HepG2 (cell line): ENCODE results near the gene NCBP3. TPM values are rescaled to one million over a fixed set of nuclear protein-coding genes. Genes with fewer than 3 reads are reported as not detected.

Experiments used
- ARNT2 ChIP-seq: sonication (generic); formaldehyde crosslinking; IDR thresholded peaks from 2 replicates; pipeline ENCODE4 v1.8.0; 2022; ENCODE audit warnings: mild to moderate bottlenecking, low read depth, missing genetic modification reagents, moderate library complexity
- ARNTL ChIP-seq: sonication (generic); formaldehyde crosslinking; IDR thresholded peaks from 2 replicates; pipeline ENCODE4 v1.4.0; 2020; ENCODE audit warnings: mild to moderate bottlenecking, missing genetic modification reagents
- DNMT1 ChIP-seq: sonication (generic); formaldehyde crosslinking; IDR thresholded peaks from 2 replicates; pipeline ENCODE4 v1.5.1; 2020; ENCODE audit warnings: mild to moderate bottlenecking, missing genetic modification reagents
- FLYWCH1 ChIP-seq: sonication (generic); formaldehyde crosslinking; IDR thresholded peaks from 2 replicates; pipeline ENCODE4 v1.8.1; 2023; ENCODE audit warnings: mild to moderate bottlenecking, missing genetic modification reagents
- HCFC1 ChIP-seq: fragments of 150-350 bp; IDR thresholded peaks from 2 replicates; pipeline ENCODE4 v1.6.1; 2014; ENCODE audit warnings: low read depth, low read length
- IRF2 ChIP-seq: IDR thresholded peaks from 2 replicates; pipeline ENCODE4 v1.6.1; 2018; ENCODE audit warnings: missing genetic modification reagents, missing compliant biosample characterization
- IRX3 ChIP-seq: sonication (generic); formaldehyde crosslinking; IDR thresholded peaks from 2 replicates; pipeline ENCODE4 v1.8.1; 2023; ENCODE audit warnings: mild to moderate bottlenecking, low read depth, missing genetic modification reagents, borderline replicate concordance
- RCOR2 ChIP-seq: IDR thresholded peaks from 2 replicates; pipeline ENCODE4 v1.6.1; 2016; ENCODE audit warnings: missing biosample characterization, missing genetic modification reagents
- SMYD3 ChIP-seq: sonication (generic); formaldehyde crosslinking; IDR thresholded peaks from 2 replicates; pipeline ENCODE4 v1.8.1; 2023; ENCODE audit warnings: mild to moderate bottlenecking, missing genetic modification reagents
- TBX3 ChIP-seq: fragments of 450-650 bp; IDR thresholded peaks from 2 replicates; pipeline ENCODE4 v1.6.1; 2017; ENCODE audit warnings: antibody characterized with exemption, mild to moderate bottlenecking, inconsistent platforms, borderline replicate concordance
- YY1 ChIP-seq: IDR thresholded peaks from 2 replicates; pipeline ENCODE4 v1.6.1; 2011; ENCODE audit warnings: low read length, low read depth, moderate library complexity, mild to moderate bottlenecking; ENCODE audit not compliant: insufficient read depth, insufficient replicate concordance
- ZNF10 ChIP-seq: sonication (generic); formaldehyde crosslinking; IDR thresholded peaks from 2 replicates; pipeline ENCODE4 v1.4.0; 2020; ENCODE audit warnings: mild to moderate bottlenecking, low read depth, missing genetic modification reagents, borderline replicate concordance
- ZNF253 ChIP-seq: sonication (generic); formaldehyde crosslinking; IDR thresholded peaks from 2 replicates; pipeline ENCODE4 v1.8.0; 2022; ENCODE audit warnings: mild to moderate bottlenecking, missing genetic modification reagents, borderline replicate concordance
- ZNF382 ChIP-seq: sonication (generic); formaldehyde crosslinking; IDR thresholded peaks from 2 replicates; pipeline ENCODE4 v1.5.0; 2020; ENCODE audit warnings: missing genetic modification reagents, mild to moderate bottlenecking, borderline replicate concordance
- polyA plus RNA-seq, 8 experiments: library from polyadenylated mRNA; depleted of rRNA in 3 of 8; stranded (reverse) in 7 of 8; unstranded in 1 of 8; fragments of >200 nt; fragmentation: Illumina TruSeq in 4 of 8; extraction: Trizol in 4 of 8; gene quantifications; 2 replicates each; pipeline versions ENCODE4 v1.2.1 to v1.2.3, GENCODE V29; 2011 to 2016; ENCODE audit warnings: low read depth in 4 of 8, missing spikeins in 1 of 8, mixed read lengths in 1 of 8; ENCODE audit not compliant: insufficient read depth in 1 of 8
- total RNA-seq, 5 experiments: library from RNA; depleted of rRNA; stranded (reverse); fragments of >200 nt; fragmentation: Illumina TruSeq; extraction: Trizol; gene quantifications; 2 replicates each; pipeline ENCODE4 v1.2.3, GENCODE V29; 2016; ENCODE audit warnings: low read depth in 1 of 5
- TF ChIP-seq, protein P1 (sequence below): sonication (generic); formaldehyde crosslinking; IDR thresholded peaks from 2 replicates; pipeline ENCODE4 v1.4.0; 2020; ENCODE audit warnings: missing genetic modification reagents
- TF ChIP-seq, protein P2 (sequence below): sonication (generic); formaldehyde crosslinking; IDR thresholded peaks from 2 replicates; pipeline ENCODE4 v1.4.0; 2020; ENCODE audit warnings: mild to moderate bottlenecking, missing genetic modification reagents, borderline replicate concordance
- TF ChIP-seq, protein P3 (sequence below): sonication (generic); formaldehyde crosslinking; IDR thresholded peaks from 2 replicates; pipeline ENCODE4 v1.4.0; 2020; ENCODE audit warnings: missing genetic modification reagents, borderline replicate concordance
- TF ChIP-seq, protein P4 (sequence below): sonication (generic); formaldehyde crosslinking; IDR thresholded peaks from 2 replicates; pipeline ENCODE4 v1.8.1; 2022; ENCODE audit warnings: mild to moderate bottlenecking, missing genetic modification reagents
- TF ChIP-seq, protein P5 (sequence below): IDR thresholded peaks from 2 replicates; pipeline ENCODE4 v1.6.1; 2016; ENCODE audit warnings: missing genetic modification reagents, missing compliant biosample characterization

Gene NCBP3
- total and polyA plus RNA-seq, 2 of the 13 experiments (the other 11 are each of a cell fraction or from before 2014, with no cell fraction given): 19.5 to 24.8 TPM

DNA sequence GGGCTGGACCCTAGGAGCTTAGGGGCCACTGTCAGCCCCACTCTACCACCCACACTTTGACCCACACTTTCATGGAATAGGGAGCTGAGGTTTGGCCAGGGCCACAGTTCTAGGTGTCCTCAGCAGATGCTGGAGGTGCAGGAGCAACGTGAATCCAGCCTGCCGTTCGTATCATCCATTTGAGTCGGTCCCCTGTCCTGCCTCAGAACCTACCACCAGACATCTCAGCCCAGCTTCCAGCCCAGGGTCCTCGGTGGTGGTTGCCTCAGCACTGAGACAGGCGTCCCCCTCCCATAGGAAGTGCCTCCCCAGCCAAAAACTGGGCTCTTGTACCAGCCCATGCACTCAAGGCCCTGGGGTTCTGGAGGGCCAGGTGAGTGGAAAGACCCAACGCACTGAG, 44.7 kb downstream of the NCBP3 start (continued):
- TF ChIP-seq, protein P1, sequence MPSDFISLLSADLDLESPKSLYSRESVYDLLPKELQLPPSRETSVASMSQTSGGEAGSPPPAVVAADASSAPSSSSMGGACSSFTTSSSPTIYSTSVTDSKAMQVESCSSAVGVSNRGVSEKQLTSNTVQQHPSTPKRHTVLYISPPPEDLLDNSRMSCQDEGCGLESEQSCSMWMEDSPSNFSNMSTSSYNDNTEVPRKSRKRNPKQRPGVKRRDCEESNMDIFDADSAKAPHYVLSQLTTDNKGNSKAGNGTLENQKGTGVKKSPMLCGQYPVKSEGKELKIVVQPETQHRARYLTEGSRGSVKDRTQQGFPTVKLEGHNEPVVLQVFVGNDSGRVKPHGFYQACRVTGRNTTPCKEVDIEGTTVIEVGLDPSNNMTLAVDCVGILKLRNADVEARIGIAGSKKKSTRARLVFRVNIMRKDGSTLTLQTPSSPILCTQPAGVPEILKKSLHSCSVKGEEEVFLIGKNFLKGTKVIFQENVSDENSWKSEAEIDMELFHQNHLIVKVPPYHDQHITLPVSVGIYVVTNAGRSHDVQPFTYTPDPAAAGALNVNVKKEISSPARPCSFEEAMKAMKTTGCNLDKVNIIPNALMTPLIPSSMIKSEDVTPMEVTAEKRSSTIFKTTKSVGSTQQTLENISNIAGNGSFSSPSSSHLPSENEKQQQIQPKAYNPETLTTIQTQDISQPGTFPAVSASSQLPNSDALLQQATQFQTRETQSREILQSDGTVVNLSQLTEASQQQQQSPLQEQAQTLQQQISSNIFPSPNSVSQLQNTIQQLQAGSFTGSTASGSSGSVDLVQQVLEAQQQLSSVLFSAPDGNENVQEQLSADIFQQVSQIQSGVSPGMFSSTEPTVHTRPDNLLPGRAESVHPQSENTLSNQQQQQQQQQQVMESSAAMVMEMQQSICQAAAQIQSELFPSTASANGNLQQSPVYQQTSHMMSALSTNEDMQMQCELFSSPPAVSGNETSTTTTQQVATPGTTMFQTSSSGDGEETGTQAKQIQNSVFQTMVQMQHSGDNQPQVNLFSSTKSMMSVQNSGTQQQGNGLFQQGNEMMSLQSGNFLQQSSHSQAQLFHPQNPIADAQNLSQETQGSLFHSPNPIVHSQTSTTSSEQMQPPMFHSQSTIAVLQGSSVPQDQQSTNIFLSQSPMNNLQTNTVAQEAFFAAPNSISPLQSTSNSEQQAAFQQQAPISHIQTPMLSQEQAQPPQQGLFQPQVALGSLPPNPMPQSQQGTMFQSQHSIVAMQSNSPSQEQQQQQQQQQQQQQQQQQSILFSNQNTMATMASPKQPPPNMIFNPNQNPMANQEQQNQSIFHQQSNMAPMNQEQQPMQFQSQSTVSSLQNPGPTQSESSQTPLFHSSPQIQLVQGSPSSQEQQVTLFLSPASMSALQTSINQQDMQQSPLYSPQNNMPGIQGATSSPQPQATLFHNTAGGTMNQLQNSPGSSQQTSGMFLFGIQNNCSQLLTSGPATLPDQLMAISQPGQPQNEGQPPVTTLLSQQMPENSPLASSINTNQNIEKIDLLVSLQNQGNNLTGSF (CRISPR knock-in tag): no peak
- TF ChIP-seq ZNF10 (CRISPR knock-in tag) (no peak), HCFC1 (no peak), ARNT2 (CRISPR knock-in tag) (no peak), FLYWCH1 (no peak), RCOR2 (CRISPR knock-in tag) (no peak), SMYD3 (CRISPR knock-in tag) (no peak), IRX3 (CRISPR knock-in tag) (no peak), ARNTL (no peak), ZNF253 (CRISPR knock-in tag) (no peak), ZNF382 (CRISPR knock-in tag) (no peak), IRF2 (CRISPR knock-in tag) (no peak), TBX3 (no peak), DNMT1 (CRISPR knock-in tag) (no peak), YY1 (no peak)
- TF ChIP-seq, protein P2, sequence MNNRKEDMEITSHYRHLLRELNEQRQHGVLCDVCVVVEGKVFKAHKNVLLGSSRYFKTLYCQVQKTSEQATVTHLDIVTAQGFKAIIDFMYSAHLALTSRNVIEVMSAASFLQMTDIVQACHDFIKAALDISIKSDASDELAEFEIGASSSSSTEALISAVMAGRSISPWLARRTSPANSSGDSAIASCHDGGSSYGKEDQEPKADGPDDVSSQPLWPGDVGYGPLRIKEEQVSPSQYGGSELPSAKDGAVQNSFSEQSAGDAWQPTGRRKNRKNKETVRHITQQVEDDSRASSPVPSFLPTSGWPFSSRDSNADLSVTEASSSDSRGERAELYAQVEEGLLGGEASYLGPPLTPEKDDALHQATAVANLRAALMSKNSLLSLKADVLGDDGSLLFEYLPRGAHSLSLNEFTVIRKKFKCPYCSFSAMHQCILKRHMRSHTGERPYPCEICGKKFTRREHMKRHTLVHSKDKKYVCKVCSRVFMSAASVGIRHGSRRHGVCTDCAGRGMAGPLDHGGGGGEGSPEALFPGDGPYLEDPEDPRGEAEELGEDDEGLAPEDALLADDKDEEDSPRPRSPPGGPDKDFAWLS (CRISPR knock-in tag): no peak
- TF ChIP-seq, protein P3, sequence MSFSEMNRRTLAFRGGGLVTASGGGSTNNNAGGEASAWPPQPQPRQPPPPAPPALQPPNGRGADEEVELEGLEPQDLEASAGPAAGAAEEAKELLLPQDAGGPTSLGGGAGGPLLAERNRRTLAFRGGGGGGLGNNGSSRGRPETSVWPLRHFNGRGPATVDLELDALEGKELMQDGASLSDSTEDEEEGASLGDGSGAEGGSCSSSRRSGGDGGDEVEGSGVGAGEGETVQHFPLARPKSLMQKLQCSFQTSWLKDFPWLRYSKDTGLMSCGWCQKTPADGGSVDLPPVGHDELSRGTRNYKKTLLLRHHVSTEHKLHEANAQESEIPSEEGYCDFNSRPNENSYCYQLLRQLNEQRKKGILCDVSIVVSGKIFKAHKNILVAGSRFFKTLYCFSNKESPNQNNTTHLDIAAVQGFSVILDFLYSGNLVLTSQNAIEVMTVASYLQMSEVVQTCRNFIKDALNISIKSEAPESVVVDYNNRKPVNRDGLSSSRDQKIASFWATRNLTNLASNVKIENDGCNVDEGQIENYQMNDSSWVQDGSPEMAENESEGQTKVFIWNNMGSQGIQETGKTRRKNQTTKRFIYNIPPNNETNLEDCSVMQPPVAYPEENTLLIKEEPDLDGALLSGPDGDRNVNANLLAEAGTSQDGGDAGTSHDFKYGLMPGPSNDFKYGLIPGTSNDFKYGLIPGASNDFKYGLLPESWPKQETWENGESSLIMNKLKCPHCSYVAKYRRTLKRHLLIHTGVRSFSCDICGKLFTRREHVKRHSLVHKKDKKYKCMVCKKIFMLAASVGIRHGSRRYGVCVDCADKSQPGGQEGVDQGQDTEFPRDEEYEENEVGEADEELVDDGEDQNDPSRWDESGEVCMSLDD: no peak
- TF ChIP-seq, protein P4, sequence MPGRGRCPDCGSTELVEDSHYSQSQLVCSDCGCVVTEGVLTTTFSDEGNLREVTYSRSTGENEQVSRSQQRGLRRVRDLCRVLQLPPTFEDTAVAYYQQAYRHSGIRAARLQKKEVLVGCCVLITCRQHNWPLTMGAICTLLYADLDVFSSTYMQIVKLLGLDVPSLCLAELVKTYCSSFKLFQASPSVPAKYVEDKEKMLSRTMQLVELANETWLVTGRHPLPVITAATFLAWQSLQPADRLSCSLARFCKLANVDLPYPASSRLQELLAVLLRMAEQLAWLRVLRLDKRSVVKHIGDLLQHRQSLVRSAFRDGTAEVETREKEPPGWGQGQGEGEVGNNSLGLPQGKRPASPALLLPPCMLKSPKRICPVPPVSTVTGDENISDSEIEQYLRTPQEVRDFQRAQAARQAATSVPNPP (CRISPR knock-in tag): no peak
- TF ChIP-seq, protein P5, sequence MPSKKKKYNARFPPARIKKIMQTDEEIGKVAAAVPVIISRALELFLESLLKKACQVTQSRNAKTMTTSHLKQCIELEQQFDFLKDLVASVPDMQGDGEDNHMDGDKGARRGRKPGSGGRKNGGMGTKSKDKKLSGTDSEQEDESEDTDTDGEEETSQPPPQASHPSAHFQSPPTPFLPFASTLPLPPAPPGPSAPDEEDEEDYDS (CRISPR knock-in tag): no peak
